HFF-Myc (cell line): ENCODE data around the gene ACVRL1.

Experiments
- DNase-seq: peaks from one replicate; pipeline ENCODE4 v3.0.0-alpha.2; 2011; ENCODE audit warnings: low read depth; ENCODE audit errors: extremely low read depth
- H3K4me3 ChIP-seq: replicated peaks from 2 replicates; pipeline ENCODE4 v1.5.1; 2011; ENCODE audit warnings: low read depth, mild to moderate bottlenecking, control low read depth, low read length
- TF ChIP-seq, protein P1 (sequence below): IDR thresholded peaks from 2 replicates; pipeline ENCODE4 v1.5.1; 2012; ENCODE audit warnings: mild to moderate bottlenecking, low read depth, low read length, control low read depth; ENCODE audit errors: missing control alignments

ACVRL1 gene

DNA sequence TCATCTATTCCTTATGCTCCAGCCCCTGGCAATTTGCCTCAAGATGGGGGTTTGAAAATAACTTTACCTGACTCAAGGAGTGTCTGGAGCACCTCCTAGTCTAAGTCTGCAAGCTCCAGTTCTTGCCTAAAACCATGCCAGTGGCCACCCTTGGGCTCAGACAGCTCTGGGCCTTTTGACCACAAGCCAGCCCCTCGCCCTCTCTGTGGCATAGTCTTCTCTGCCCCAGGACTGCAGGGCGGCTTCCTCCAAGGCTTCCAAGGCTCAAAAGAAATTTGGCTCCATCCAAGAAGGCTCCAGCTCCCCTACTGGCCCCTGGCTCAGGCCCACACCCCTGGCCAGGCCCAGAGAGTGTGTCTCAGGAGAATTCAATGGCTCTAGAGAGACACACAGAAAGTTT, 14.8 kb downstream of the ACVRL1 start:
- no peak for DNase-seq
- TF ChIP-seq, protein P1, sequence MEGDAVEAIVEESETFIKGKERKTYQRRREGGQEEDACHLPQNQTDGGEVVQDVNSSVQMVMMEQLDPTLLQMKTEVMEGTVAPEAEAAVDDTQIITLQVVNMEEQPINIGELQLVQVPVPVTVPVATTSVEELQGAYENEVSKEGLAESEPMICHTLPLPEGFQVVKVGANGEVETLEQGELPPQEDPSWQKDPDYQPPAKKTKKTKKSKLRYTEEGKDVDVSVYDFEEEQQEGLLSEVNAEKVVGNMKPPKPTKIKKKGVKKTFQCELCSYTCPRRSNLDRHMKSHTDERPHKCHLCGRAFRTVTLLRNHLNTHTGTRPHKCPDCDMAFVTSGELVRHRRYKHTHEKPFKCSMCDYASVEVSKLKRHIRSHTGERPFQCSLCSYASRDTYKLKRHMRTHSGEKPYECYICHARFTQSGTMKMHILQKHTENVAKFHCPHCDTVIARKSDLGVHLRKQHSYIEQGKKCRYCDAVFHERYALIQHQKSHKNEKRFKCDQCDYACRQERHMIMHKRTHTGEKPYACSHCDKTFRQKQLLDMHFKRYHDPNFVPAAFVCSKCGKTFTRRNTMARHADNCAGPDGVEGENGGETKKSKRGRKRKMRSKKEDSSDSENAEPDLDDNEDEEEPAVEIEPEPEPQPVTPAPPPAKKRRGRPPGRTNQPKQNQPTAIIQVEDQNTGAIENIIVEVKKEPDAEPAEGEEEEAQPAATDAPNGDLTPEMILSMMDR = no peak
- no peak overlapping the region for H3K4me3 ChIP-seq

DNA sequence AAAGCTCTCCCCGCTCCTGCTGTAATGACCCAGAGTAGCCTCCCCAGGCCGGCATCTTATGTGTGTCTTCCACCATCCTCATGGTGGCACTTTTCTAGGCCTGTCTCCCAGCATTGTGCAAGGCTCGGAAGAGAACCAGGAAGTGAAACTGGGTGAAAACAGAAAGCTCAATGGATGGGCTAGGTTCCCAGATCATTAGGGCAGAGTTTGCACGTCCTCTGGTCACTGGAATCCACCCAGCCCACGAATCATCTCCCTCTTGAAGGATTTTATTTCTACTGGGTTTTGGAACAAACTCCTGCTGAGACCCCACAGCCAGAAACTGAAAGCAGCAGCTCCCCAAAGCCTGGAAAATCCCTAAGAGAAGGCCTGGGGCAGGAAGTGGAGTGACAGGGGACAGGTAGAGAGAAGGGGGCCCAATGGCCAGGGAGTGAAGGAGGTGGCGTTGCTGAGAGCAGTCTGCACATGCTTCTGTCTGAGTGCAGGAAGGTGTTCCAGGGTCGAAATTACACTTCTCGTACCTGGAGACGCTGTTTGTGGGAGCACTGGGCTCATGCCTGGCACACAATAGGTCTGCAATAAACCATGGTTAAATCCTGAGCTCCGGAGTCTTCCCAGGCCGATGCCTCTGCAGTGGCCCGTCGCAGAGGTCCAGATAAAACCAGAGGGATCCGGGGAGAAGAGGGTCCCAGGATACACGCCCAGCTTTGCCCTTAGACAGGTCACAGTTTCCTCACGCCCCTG, 15.6 kb downstream of the ACVRL1 start:
- no peak overlapping the region for H3K4me3 ChIP-seq
- TF ChIP-seq, protein P1 = no peak
- DNase-seq = no peak

DNA sequence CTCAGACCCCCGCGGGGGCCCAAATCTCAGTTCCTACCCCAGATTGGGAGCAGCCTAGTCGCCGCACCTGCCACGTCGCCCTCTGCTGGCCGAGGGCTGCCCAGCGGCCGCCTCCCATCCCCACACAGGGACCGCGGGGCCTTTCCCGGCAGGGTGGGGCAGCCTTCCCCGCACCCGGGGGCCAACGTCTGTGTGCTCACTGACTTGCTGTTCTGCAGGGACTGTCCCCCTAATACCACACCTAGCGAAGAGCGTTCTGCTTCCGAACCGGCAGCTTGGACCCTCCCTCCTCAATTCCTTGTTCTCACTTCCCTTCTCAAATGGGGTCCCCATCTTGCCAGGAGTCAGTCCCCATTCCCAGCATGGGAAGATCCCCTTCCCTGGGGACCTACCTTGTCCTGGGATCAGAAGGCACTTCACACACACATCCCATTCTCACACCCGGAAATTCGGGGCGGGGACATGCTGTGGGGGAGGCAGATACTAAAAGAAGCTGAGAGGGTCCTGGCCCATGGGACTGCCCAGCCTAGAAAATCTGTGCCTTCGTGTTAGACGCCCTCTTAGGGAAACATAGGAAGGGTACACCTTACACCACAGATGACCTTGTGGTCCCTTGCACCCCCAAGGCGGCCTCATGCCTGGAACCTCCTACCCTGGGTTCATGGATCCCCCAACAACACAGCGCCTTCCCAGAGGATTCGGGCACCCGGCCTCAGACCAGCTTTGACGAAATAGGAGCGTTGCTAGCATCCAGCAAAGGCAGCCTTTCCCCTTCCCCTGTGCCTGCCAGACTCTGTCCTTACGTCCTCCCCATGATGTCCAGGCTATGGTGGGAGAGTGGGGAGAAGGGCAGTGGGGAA, 16.4 kb downstream of the ACVRL1 start:
- no peak overlapping the region for H3K4me3 ChIP-seq
- TF ChIP-seq, protein P1 = peak; percentile 94
- DNase-seq = no peak

- no peak for DNase-seq
- no peak overlapping the region for H3K4me3 ChIP-seq
- TF ChIP-seq, protein P1 = no peak
Measured at GRCh38 chr12:51924551-51925319, 17.4 kb downstream of the ACVRL1 start.

DNA sequence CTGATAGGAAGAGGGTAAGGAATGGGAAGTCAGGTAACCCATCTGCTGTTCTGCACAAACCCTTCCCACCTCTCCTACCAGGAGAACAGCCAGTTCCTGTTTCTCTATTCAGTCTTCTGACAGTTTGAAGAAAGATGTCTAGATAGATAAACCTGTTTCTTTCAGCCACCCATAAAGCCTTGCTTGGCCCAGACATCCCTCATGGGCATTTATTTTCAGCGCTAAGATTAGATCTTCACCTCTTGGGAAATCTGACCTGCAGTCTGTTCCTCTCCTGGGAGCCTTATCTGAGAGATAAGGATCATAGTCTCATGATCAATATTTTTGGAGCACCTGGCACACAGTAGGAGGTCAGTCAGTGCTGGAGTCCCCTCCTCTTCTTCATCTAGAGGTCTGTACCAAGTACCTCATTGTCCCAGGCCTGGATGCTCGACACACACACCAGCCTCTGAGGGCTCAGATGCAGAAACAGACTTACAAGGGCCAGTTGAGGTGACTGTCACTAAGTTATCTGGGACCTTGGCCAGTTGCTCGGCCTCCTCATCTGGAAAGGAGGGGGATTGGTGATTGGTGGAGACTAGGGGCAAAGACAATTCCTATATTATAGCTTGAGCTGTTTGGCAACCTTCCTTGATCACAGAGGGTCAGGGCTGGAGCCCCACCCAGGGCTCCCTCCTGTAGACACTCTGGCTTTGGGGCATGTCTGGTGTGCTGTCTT, 18.2 kb downstream of the ACVRL1 start:
- TF ChIP-seq, protein P1 = no peak
- no peak overlapping the region for H3K4me3 ChIP-seq
- DNase-seq = no peak

DNA sequence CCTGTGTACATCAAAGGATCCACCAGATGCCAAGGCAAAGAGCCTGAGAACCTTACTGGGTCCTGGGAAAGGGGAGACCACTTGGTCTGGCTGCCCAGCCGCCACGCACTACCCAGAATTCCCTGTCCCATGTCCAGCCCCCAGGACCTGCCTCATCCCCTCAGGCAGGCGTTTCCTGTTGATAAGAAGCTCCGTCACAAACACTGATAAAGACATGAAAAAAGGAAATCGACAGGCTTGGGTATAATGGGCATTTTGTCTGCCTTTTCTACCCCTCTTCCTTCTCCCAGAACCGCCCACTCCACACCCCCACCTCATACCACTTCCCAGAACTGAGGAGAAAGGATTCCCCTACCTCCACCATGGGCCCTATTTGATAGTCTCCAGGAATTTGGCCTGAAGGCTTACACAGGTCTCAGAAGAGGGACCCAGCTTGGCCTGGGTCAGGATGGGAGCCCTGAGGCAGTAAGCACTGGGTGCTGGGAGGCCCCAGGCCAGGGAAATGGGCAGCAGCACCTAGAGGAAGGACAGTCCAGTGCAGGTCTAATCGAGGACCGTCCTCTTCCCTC, 18.8 kb downstream of the ACVRL1 start:
- DNase-seq = no peak
- TF ChIP-seq, protein P1 = no peak
- H3K4me3 ChIP-seq = no peak overlapping the region
